Neural cell (in vitro differentiated cells): ENCODE data around the gene LRRC56.

Source experiments
- CTCF ChIP-seq: fragments of 450-650 bp; IDR thresholded peaks from 2 replicates; pipeline ENCODE4 v1.5.1; 2014; ENCODE audit warnings: antibody characterized with exemption, mild to moderate bottlenecking, moderate library complexity; ENCODE audit not compliant: poor library complexity, severe bottlenecking
- EZH2 ChIP-seq: fragments of 200-600, 300-800 bp; shearing (Covaris generic), sonication (generic); IDR thresholded peaks from 2 replicates; pipeline ENCODE4 v1.6.1; 2014; ENCODE audit warnings: antibody characterized with exemption, low read length, borderline replicate concordance, mild to moderate bottlenecking; ENCODE audit not compliant: insufficient read depth, poor library complexity, severe bottlenecking
- POLR2AphosphoS5 ChIP-seq: IDR thresholded peaks from 2 replicates; pipeline ENCODE4 v1.6.1; 2012
- RAD21 ChIP-seq: fragments of 450-650 bp; conservative IDR thresholded peaks from 2 replicates; pipeline ENCODE4 v1.6.1; 2014; ENCODE audit warnings: antibody characterized with exemption, mild to moderate bottlenecking, moderate library complexity
- SMC3 ChIP-seq: fragments of 450-650 bp; conservative IDR thresholded peaks from 2 replicates; pipeline ENCODE4 v1.6.1; 2014; ENCODE audit warnings: antibody characterized with exemption, mild to moderate bottlenecking, moderate library complexity; ENCODE audit not compliant: poor library complexity
- TAF1 ChIP-seq: IDR thresholded peaks from 2 replicates; pipeline ENCODE4 v1.6.1; 2012; ENCODE audit warnings: low read depth

DNA sequence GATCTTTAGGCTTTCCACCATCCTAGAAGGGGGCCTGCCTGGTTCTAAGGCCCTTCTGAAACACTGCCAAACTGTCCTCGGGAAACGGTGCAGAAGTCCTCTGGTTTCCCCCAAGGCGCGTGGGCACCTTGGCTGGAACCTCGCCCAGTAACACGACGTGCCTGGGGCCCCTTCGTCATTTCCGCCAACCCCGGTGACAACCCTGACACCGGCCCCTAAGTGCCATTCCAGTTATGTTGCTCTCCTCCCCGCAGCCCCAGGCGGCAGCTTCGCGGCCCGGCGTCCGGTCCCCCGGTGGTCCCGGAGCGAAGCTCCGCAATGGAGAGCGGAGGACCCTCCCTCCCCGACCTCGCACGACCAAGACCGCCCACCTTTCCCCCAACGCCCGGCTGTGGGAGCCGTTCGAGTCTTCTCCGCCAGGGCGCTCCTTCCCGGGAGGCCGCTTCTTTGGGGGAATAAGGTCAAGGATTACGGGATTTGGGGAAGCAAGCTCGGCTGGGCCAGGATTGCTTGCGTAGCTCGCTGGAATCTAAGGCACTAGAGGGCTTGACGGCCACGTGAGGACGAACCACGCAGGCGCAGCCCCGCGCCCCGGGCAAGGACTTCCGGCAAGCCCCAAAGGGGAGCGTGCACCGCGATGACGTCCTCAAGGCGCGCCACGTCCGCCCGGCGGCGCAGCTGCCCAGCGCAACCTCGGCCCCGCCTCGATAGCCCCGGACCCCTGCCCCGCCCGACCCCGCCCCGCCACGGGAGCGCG lies 30.9 kb upstream of the LRRC56 start:
- TF ChIP-seq TAF1, result peak; percentile 53
- peak; percentile 36 for TF ChIP-seq CTCF
- TF ChIP-seq EZH2, result no peak
- TF ChIP-seq POLR2AphosphoS5, result no peak
- TF ChIP-seq RAD21, result no peak
- no peak for TF ChIP-seq SMC3
